ENCODE measurements around the gene FGA.

FGA gene

GRCh38 chr4:154590329-154591006, at the start of gene FGA:
Gene FGA, minus strand, starts transcription at chr4:154590742. Its CDS starts 55 bp downstream, at chr4:154590687.
- no peak for DNase-seq

- DNase-seq: no peak
Observed at GRCh38 chr4:154634058-154634457, 43.5 kb upstream of the FGA start.

GRCh38 chr4:154631828-154632227, 41.3 kb upstream of the FGA start:
- no peak for DNase-seq

- DNase-seq: no peak
Observed at GRCh38 chr4:154630324-154630723, 39.8 kb upstream of the FGA start.

- no peak for DNase-seq
Observed at GRCh38 chr4:154626793-154627484, 36.4 kb upstream of the FGA start.

- DNase-seq: no peak
Observed at GRCh38 chr4:154625971-154626370, 35.4 kb upstream of the FGA start.

GRCh38 chr4:154623995-154624394, 33.5 kb upstream of the FGA start:
- DNase-seq: no peak

GRCh38 chr4:154623436-154623835, 32.9 kb upstream of the FGA start:
- no peak for DNase-seq

GRCh38 chr4:154622598-154622997, 32.1 kb upstream of the FGA start:
- no peak for DNase-seq

GRCh38 chr4:154620111-154620510, 29.6 kb upstream of the FGA start:
- no peak for DNase-seq

- no peak for DNase-seq
Observed at GRCh38 chr4:154618708-154619315, 28.3 kb upstream of the FGA start.

GRCh38 chr4:154617820-154618317, 27.3 kb upstream of the FGA start:
- no peak for DNase-seq

- DNase-seq: no peak
Observed at GRCh38 chr4:154616731-154617130, 26.2 kb upstream of the FGA start.

GRCh38 chr4:154616287-154616686, 25.7 kb upstream of the FGA start:
- DNase-seq: no peak

GRCh38 chr4:154615211-154615610, 24.7 kb upstream of the FGA start:
- DNase-seq: no peak

GRCh38 chr4:154614306-154614705, 23.8 kb upstream of the FGA start:
- DNase-seq: no peak

- no peak for DNase-seq
Observed at GRCh38 chr4:154612472-154613414, 22.2 kb upstream of the FGA start, which contains the start of gene FGG. Gene FGG, minus strand, starts transcription at chr4:154612656. Its CDS starts 47 bp downstream, at chr4:154612609.

- no peak for DNase-seq
Observed at GRCh38 chr4:154611833-154612232, 21.3 kb upstream of the FGA start.

GRCh38 chr4:154610582-154610981, 20.0 kb upstream of the FGA start:
- no peak for DNase-seq

GRCh38 chr4:154609532-154609931, 19.0 kb upstream of the FGA start:
- no peak for DNase-seq

- no peak for DNase-seq
Observed at GRCh38 chr4:154608361-154609252, 18.1 kb upstream of the FGA start.
